HT-29 (cell line): ENCODE data around the gene SPEG. TPM values are rescaled to one million over a fixed set of nuclear protein-coding genes. Genes with fewer than 3 reads are reported as not detected.
A peak's percentile ranks its signal among the peaks of the same experiment; 100 is the strongest.

Experiments used
- DNase-seq: peaks from one replicate; pipeline ENCODE4 v3.0.0-alpha.2; 2015; ENCODE audit warnings: low spot score
- total RNA-seq: library from RNA; depleted of rRNA; stranded (reverse); fragments of >200 nt; shearing (Covaris generic); gene quantifications from 2 replicates; pipeline ENCODE4 v1.2.3, GENCODE V29; 2014

SPEG gene
- total RNA-seq, 1 experiment from 2014 or later, result 8.3 TPM

GRCh38 chr2:219477179-219477578 lies 42.5 kb downstream of the SPEG start:
- no peak for DNase-seq

- no peak for DNase-seq
Measured at GRCh38 chr2:219477815-219478214, 43.2 kb downstream of the SPEG start.

- no peak for DNase-seq
Measured at GRCh38 chr2:219478916-219479315, 44.3 kb downstream of the SPEG start.

GRCh38 chr2:219480004-219480403 lies 45.4 kb downstream of the SPEG start:
- no peak for DNase-seq

- DNase-seq, result no peak
Measured at GRCh38 chr2:219482674-219483405, 48.2 kb downstream of the SPEG start.

- no peak for DNase-seq
Measured at GRCh38 chr2:219483451-219484342, 49.1 kb downstream of the SPEG start.

- DNase-seq, result no peak
Measured at GRCh38 chr2:219484343-219485200, 49.9 kb downstream of the SPEG start.

GRCh38 chr2:219485201-219485580 lies 50.5 kb downstream of the SPEG start:
- no peak for DNase-seq

GRCh38 chr2:219486380-219486959 lies 51.8 kb downstream of the SPEG start:
- no peak for DNase-seq

GRCh38 chr2:219488149-219488843 lies 53.7 kb downstream of the SPEG start:
- no peak for DNase-seq

GRCh38 chr2:219488844-219489194 lies 54.2 kb downstream of the SPEG start:
- no peak for DNase-seq

GRCh38 chr2:219489315-219489714 lies 54.7 kb downstream of the SPEG start:
- DNase-seq, result no peak

- no peak for DNase-seq
Measured at GRCh38 chr2:219490186-219490585, 55.5 kb downstream of the SPEG start.

GRCh38 chr2:219490600-219491130 lies 56.0 kb downstream of the SPEG start:
- DNase-seq, result no peak

GRCh38 chr2:219491278-219491963 lies 56.8 kb downstream of the SPEG start:
- DNase-seq, result no peak

- no peak for DNase-seq
Measured at GRCh38 chr2:219492575-219492974, 57.9 kb downstream of the SPEG start.

GRCh38 chr2:219493086-219493485 lies 58.4 kb downstream of the SPEG start:
- no peak for DNase-seq

GRCh38 chr2:219494952-219495530 lies 60.4 kb downstream of the SPEG start:
- no peak for DNase-seq

- peak; percentile 53 for DNase-seq
Measured at GRCh38 chr2:219495531-219496122, 61.0 kb downstream of the SPEG start.
